NT2/D1 (cell line): ENCODE measurements around the gene ADH1C.
A peak's percentile ranks its signal among the peaks of the same experiment; 100 is the strongest.

ENCODE experiments used
- DNase-seq: peaks from one replicate; pipeline ENCODE4 v3.0.0-alpha.2; 2011; ENCODE audit warnings: low read depth, low spot score
- H3K27me3 ChIP-seq: 2 replicates; pipeline ENCODE4 v1.6.0; 2011; ENCODE audit warnings: mild to moderate bottlenecking; ENCODE audit not compliant: insufficient read length, insufficient read depth
- H3K36me3 ChIP-seq: 2 replicates; pipeline ENCODE4 v1.6.1; 2011; ENCODE audit warnings: mild to moderate bottlenecking, low read length, mixed read lengths; ENCODE audit not compliant: insufficient read depth, insufficient read length
- H3K4me1 ChIP-seq: 2 replicates; pipeline ENCODE4 v1.5.1; 2011; ENCODE audit not compliant: insufficient read depth, insufficient read length
- H3K4me3 ChIP-seq: 2 replicates; pipeline ENCODE4 v1.5.1; 2011; ENCODE audit warnings: low read depth; ENCODE audit not compliant: insufficient read length
- H3K9ac ChIP-seq: 2 replicates; pipeline ENCODE4 v1.6.0; 2011; ENCODE audit warnings: low read depth; ENCODE audit not compliant: insufficient read length
- H3K9me3 ChIP-seq: 2 replicates; pipeline ENCODE4 v1.5.1; 2011; ENCODE audit warnings: mild to moderate bottlenecking, low read length; ENCODE audit not compliant: insufficient read depth
- SUZ12 ChIP-seq: IDR thresholded peaks from 2 replicates; pipeline ENCODE4 v1.6.1; 2011; ENCODE audit not compliant: insufficient read length, insufficient read depth; ENCODE audit errors: extremely low read depth
- YY1 ChIP-seq: IDR thresholded peaks from 2 replicates; pipeline ENCODE4 v1.6.1; 2011; ENCODE audit not compliant: insufficient read length, insufficient read depth
- ZNF274 ChIP-seq: IDR thresholded peaks from 2 replicates; pipeline ENCODE4 v1.6.1; 2011; ENCODE audit warnings: mild to moderate bottlenecking, low read depth, low read length

ADH1C gene

DNA sequence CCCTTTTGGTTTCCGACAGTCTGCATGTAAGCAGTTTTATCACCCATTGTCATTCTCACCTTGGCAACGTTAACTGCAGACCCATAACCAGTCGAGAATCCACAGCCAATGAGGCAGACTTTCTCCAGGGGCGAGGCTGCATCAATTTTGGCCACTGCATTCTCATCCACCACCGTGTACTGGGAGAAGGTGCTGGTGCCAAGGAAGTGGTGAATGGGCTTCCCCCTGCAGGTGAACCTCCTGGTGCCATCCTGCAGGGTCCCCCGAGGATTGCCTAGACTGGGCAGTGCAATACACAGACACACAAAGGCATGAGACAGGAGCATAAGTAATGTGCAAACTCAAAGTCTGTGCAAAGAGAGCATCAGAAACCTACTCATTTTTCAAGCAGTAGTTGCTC lies 36.7 kb downstream of the ADH1C start:
- Histone ChIP-seq H3K4me1 (no peaks in the 10 kb centered on the region), H3K9me3 (no peaks in the 10 kb centered on the region), H3K36me3 (no peaks in the 10 kb centered on the region), H3K27me3 (no peaks in the 10 kb centered on the region), H3K9ac (no peak overlapping the region), H3K4me3 (no peak overlapping the region)
- no peak for TF ChIP-seq YY1
- TF ChIP-seq SUZ12 = no peak
- no peak for TF ChIP-seq ZNF274
- DNase-seq = no peak

DNA sequence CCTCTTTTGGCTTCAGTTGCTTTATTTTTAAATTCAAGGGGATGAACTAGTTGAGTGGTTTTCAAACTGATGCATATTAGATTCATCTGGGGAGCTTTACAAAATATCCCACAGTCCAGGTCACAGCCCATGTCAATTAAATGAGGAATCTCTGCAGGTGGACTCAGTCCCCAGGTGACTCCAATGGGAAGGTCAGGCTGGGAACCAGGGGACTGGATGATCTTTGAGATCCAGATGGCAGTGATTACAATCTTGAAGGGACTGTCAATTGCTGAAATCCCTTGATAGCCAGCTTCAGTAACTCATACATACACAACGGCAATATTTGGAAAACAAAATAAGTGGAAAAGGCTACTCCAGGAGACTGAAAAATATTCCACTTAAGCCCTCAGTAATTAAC lies 38.3 kb downstream of the ADH1C start:
- H3K27me3 ChIP-seq = no peaks in the 10 kb centered on the region
- no peak for DNase-seq
- no peaks in the 10 kb centered on the region for H3K4me1 ChIP-seq
- TF ChIP-seq ZNF274 = no peak
- TF ChIP-seq SUZ12 = no peak
- no peak for TF ChIP-seq YY1
- H3K4me3 ChIP-seq = no peak overlapping the region
- H3K9ac ChIP-seq = no peak overlapping the region
- H3K9me3 ChIP-seq = no peaks in the 10 kb centered on the region
- no peaks in the 10 kb centered on the region for H3K36me3 ChIP-seq

DNA sequence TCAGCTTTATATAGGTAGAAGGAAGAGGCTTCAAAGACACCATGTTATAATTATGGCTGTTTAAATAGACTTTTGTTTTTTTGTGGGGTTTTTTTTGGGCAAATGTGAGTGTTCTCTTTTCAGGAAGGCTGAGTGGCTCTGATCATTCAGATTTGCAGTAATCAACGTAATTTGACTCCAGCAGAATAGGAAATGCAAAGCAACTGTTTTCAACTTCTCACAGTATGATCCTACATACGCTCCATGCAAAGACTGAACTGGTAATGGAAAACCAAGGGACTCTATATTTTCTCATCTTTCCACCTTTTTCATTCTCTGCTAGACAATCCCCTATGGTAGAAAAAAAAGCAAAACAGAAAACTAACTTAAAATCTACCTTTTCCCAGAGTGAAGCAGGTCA lies 42.2 kb downstream of the ADH1C start:
- Histone ChIP-seq H3K27me3 (no peaks in the 10 kb centered on the region), H3K9ac (no peak overlapping the region), H3K4me1 (no peaks in the 10 kb centered on the region), H3K9me3 (no peaks in the 10 kb centered on the region), H3K36me3 (no peaks in the 10 kb centered on the region), H3K4me3 (no peak overlapping the region)
- no peak for TF ChIP-seq SUZ12
- no peak for TF ChIP-seq YY1
- TF ChIP-seq ZNF274 = no peak
- no peak for DNase-seq

DNA sequence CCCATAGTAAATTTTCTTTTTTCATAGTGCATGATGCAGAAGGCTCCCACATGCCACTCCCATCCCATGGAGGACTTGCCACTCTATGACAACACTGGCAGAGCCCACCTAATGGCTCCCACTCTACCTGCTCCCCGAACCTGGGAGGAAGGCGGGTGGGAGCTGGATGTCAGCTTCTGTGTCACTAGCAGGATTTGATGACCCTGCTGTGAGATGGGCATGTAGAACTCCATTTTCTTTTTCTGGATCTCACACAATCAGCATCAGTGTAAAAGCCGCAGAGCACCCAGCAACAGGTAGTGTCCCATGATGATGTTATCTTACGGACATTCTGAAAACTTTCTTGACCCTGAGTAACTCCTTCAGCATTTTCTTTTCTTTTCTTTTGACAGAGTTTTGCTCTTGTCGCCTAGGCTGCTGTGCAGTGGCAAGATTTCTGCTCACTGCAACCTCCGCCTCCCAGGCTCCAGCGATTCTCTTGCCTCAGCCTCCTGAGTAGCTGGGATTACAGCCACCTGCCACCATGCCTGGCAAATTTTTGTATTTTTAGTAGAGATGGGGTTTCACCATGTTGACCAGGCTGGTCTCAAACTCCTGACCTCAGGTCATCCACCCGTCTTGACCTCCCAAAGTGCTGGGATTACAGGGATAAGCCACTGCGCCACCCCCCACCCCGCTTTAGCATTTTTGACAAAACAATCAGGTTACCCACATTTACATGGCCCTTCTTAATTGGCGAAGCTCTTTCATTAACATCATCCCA lies 46.7 kb downstream of the ADH1C start:
- no peak for DNase-seq
- Histone ChIP-seq H3K4me1 (no peaks in the 10 kb centered on the region), H3K27me3 (no peaks in the 10 kb centered on the region)

DNA sequence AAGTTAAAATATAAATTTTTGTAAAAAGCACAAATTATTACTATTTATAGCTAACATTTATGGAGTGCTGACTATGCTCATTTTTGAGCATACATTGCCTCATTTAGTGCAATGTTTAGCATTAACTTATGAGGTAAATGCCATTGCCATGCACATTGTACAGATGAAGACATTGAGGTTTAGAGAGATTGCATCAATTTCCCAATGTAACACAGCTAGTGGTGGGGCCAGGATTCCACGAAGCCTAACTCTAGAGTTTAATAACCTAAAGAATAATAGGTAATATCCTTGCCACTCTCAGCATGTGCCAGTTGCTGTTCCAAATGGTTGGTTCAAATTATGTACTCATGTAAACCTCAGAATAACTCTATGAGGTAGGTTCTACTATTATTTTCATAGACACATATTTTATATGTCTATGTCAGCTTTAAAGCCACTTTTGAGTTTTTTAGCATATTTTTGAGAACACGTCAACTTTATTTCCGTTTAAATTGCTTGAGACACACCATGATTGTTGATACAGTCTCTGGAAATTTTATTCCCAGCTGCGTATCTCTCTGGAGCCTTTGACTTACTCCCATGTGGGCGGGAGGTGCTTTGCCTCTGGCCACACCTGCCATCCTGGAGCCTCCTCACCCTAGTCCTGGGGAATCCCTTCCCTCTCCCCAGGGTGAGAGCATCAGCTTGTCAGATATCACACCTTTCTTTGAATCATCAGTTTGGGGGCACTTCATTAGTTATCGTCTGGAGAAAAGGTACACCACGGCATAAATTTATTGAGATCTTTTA lies 51.0 kb downstream of the ADH1C start:
- TF ChIP-seq ZNF274 = no peak
- no peak for TF ChIP-seq YY1
- no peak for TF ChIP-seq SUZ12
- no peaks in the 10 kb centered on the region for H3K4me1 ChIP-seq
- no peaks in the 10 kb centered on the region for H3K27me3 ChIP-seq
- no peaks in the 10 kb centered on the region for H3K9me3 ChIP-seq
- H3K36me3 ChIP-seq = no peaks in the 10 kb centered on the region
- no peak overlapping the region for H3K4me3 ChIP-seq
- no peak for DNase-seq
- H3K9ac ChIP-seq = no peak overlapping the region

More for the DNA sequence above, 46.7 kb downstream of the ADH1C start:
- Histone ChIP-seq H3K9ac (no peak overlapping the region), H3K4me3 (no peak overlapping the region), H3K36me3 (no peaks in the 10 kb centered on the region), H3K9me3 (no peaks in the 10 kb centered on the region)
- TF ChIP-seq ZNF274 (no peak), SUZ12 (no peak), YY1 (no peak)

DNA sequence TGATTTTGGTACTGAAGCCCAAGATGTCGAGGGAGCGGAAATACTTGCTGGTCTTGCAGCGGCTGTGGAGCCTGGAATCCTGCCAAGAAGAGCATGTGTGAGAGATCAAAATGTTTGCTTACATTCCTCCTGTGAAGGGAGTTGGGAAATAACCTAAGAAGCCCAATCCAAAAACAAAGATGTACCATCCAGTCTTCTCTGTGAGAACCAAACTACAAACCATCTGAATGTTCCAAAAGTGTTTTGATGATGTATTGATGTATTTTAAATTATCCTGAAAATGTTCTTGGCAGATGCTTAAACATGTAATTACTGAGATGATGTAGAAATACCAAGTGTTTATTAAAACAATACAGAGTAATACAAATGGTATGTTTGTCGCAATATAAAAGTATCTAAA lies 51.6 kb downstream of the ADH1C start:
- Histone ChIP-seq H3K27me3 (no peaks in the 10 kb centered on the region), H3K4me3 (no peak overlapping the region), H3K9me3 (no peaks in the 10 kb centered on the region), H3K9ac (no peak overlapping the region), H3K36me3 (no peaks in the 10 kb centered on the region), H3K4me1 (no peaks in the 10 kb centered on the region)
- no peak for DNase-seq
- TF ChIP-seq ZNF274 (no peak), YY1 (no peak), SUZ12 (no peak)

DNA sequence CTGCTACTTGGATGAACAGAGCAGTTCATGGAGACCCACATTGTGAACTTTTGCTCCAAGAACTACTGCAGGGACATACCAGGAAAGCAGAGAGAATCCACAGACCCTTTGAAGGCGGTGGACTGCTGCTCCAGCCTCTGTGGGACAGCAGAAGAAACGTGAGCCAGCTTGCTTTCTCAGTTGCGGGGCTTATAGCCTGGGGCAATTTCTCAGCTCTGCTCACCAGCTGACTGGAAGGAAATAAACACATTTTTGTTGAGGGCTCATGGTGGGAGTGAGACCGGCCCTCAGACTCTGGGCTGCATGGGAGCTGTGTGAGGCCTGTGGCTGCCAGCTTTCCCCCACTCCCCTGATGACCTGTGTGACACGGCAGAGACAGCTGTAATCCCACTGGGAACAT lies 59.2 kb downstream of the ADH1C start:
- Histone ChIP-seq H3K9ac (no peak overlapping the region), H3K4me1 (no peaks in the 10 kb centered on the region), H3K36me3 (no peaks in the 10 kb centered on the region), H3K9me3 (no peaks in the 10 kb centered on the region), H3K4me3 (no peak overlapping the region), H3K27me3 (no peaks in the 10 kb centered on the region)
- peak; percentile 1 for DNase-seq
- TF ChIP-seq YY1 (no peak), SUZ12 (no peak), ZNF274 (no peak)
